Measurements from ENCODE around the gene HCFC1R1. TPM values are rescaled to one million over a fixed set of nuclear protein-coding genes. Genes with fewer than 3 reads are reported as not detected.
A peak's percentile ranks its signal among the peaks of the same experiment; 100 is the strongest.

HCFC1R1 gene
- total and polyA plus RNA-seq, 2 of the 8 experiments (the other 6 are each of a cell fraction or from before 2014, with no cell fraction given) = 72.7 to 138 TPM

DNA sequence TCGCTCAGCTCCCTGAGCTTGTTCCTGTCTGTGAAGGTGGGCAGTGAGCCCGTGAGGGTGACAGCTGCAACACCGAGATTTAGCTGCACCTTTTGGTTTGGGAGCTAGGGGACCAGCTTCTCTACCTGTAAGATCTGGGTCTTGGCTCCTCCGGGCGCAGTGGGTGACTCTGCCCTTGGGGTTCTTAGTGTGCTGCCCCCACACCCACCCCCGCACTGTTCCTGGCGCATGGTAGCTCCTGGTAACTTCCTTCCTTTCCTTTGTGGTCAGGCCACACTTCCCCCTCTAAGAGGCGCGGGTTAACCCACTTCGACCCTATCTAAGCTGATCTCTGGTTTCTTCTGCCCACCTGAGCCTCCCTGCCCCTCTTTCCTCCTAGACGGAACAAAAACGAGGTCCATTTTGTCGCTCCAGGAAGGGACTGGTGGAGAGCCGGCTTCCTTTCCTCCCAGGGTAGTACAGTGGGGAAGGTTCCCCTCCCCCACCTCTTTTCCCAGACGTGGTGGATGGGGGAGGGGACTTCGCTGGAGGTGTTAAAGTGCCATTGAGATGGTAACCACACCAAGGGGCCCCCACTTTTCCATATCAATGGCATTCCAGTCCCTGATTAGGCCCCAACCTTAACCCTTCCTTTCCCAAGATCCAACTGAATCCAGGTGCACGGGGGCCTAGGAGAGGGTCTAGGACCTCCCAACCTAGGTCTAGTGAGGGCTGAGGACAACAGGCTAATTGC is 15.6 kb downstream of the HCFC1R1 start (continued):
- TF ChIP-seq, protein P1, sequence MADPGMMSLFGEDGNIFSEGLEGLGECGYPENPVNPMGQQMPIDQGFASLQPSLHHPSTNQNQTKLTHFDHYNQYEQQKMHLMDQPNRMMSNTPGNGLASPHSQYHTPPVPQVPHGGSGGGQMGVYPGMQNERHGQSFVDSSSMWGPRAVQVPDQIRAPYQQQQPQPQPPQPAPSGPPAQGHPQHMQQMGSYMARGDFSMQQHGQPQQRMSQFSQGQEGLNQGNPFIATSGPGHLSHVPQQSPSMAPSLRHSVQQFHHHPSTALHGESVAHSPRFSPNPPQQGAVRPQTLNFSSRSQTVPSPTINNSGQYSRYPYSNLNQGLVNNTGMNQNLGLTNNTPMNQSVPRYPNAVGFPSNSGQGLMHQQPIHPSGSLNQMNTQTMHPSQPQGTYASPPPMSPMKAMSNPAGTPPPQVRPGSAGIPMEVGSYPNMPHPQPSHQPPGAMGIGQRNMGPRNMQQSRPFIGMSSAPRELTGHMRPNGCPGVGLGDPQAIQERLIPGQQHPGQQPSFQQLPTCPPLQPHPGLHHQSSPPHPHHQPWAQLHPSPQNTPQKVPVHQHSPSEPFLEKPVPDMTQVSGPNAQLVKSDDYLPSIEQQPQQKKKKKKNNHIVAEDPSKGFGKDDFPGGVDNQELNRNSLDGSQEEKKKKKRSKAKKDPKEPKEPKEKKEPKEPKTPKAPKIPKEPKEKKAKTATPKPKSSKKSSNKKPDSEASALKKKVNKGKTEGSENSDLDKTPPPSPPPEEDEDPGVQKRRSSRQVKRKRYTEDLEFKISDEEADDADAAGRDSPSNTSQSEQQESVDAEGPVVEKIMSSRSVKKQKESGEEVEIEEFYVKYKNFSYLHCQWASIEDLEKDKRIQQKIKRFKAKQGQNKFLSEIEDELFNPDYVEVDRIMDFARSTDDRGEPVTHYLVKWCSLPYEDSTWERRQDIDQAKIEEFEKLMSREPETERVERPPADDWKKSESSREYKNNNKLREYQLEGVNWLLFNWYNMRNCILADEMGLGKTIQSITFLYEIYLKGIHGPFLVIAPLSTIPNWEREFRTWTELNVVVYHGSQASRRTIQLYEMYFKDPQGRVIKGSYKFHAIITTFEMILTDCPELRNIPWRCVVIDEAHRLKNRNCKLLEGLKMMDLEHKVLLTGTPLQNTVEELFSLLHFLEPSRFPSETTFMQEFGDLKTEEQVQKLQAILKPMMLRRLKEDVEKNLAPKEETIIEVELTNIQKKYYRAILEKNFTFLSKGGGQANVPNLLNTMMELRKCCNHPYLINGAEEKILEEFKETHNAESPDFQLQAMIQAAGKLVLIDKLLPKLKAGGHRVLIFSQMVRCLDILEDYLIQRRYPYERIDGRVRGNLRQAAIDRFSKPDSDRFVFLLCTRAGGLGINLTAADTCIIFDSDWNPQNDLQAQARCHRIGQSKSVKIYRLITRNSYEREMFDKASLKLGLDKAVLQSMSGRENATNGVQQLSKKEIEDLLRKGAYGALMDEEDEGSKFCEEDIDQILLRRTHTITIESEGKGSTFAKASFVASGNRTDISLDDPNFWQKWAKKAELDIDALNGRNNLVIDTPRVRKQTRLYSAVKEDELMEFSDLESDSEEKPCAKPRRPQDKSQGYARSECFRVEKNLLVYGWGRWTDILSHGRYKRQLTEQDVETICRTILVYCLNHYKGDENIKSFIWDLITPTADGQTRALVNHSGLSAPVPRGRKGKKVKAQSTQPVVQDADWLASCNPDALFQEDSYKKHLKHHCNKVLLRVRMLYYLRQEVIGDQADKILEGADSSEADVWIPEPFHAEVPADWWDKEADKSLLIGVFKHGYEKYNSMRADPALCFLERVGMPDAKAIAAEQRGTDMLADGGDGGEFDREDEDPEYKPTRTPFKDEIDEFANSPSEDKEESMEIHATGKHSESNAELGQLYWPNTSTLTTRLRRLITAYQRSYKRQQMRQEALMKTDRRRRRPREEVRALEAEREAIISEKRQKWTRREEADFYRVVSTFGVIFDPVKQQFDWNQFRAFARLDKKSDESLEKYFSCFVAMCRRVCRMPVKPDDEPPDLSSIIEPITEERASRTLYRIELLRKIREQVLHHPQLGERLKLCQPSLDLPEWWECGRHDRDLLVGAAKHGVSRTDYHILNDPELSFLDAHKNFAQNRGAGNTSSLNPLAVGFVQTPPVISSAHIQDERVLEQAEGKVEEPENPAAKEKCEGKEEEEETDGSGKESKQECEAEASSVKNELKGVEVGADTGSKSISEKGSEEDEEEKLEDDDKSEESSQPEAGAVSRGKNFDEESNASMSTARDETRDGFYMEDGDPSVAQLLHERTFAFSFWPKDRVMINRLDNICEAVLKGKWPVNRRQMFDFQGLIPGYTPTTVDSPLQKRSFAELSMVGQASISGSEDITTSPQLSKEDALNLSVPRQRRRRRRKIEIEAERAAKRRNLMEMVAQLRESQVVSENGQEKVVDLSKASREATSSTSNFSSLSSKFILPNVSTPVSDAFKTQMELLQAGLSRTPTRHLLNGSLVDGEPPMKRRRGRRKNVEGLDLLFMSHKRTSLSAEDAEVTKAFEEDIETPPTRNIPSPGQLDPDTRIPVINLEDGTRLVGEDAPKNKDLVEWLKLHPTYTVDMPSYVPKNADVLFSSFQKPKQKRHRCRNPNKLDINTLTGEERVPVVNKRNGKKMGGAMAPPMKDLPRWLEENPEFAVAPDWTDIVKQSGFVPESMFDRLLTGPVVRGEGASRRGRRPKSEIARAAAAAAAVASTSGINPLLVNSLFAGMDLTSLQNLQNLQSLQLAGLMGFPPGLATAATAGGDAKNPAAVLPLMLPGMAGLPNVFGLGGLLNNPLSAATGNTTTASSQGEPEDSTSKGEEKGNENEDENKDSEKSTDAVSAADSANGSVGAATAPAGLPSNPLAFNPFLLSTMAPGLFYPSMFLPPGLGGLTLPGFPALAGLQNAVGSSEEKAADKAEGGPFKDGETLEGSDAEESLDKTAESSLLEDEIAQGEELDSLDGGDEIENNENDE (IDR thresholded peaks at IDR 0.05; ENCODE audit: insufficient replicate concordance, low read length) = no peak
- TF ChIP-seq BACH1 (IDR thresholded peaks at IDR 0.05; ENCODE audit: low read length) = peak; percentile 61
- TF ChIP-seq RFX5 (IDR thresholded peaks at IDR 0.05; ENCODE audit: borderline replicate concordance, low read depth, low read length) = no peak
- peak; percentile 85 for TF ChIP-seq EGR1 (IDR thresholded peaks at IDR 0.05; ENCODE audit: borderline replicate concordance, low read depth, low read length)
- no peak for TF ChIP-seq SUZ12 (IDR thresholded peaks at IDR 0.05; ENCODE audit: low read length)
- TF ChIP-seq CBX8 (IDR thresholded peaks at IDR 0.05; ENCODE audit: borderline replicate concordance, low read depth, low read length) = no peak
- no peak for TF ChIP-seq SIX5 (IDR thresholded peaks at IDR 0.05; ENCODE audit: low read depth, low read length)
- no peak for TF ChIP-seq FOSL1 (IDR thresholded peaks at IDR 0.05; ENCODE audit: insufficient read depth, low read depth, low read length)
- TF ChIP-seq ATF3 (IDR thresholded peaks at IDR 0.05; ENCODE audit: insufficient read depth, low read depth, low read length) = no peak
- no peak for TF ChIP-seq KDM5A (IDR thresholded peaks at IDR 0.05; ENCODE audit: low read length)

Data from H1 (cell line).